MM.1S (cell line): Measurements from ENCODE around the gene SMG6.

Experiments used
- DNase-seq: peaks from one replicate; pipeline ENCODE4 v3.0.0-alpha.2; 2015
- H2AFZ ChIP-seq: fragments of 300-600 bp; sonication (generic); 2 replicates; pipeline ENCODE4 v1.6.0; 2016; ENCODE audit warnings: antibody characterized with exemption, low read length
- H3F3A ChIP-seq: fragments of 300-600 bp; sonication (generic); 2 replicates; pipeline ENCODE4 v1.6.1; 2016; ENCODE audit warnings: mild to moderate bottlenecking, antibody characterized with exemption, low read length, moderate library complexity, mixed read lengths; ENCODE audit not compliant: insufficient read depth
- H3K27ac ChIP-seq: fragments of 300-600 bp; sonication (generic); 2 replicates; pipeline ENCODE4 v1.5.1; 2016; ENCODE audit warnings: mild to moderate bottlenecking, low read length
- H3K27me3 ChIP-seq: fragments of 300-600 bp; sonication (generic); replicated peaks from 2 replicates; pipeline ENCODE4 v1.6.0; 2016; ENCODE audit warnings: low read length; ENCODE audit not compliant: insufficient read depth
- H3K36me3 ChIP-seq: fragments of 300-600 bp; sonication (generic); replicated peaks from 2 replicates; pipeline ENCODE4 v1.6.1; 2016; ENCODE audit warnings: mild to moderate bottlenecking, low read length, mixed read lengths; ENCODE audit not compliant: insufficient read depth
- H3K4me1 ChIP-seq: fragments of 300-600 bp; sonication (generic); 2 replicates; pipeline ENCODE4 v1.6.1; 2016; ENCODE audit warnings: low read length, mixed read lengths
- H3K4me2 ChIP-seq: fragments of 300-600 bp; sonication (generic); 2 replicates; pipeline ENCODE4 v1.6.0; 2016; ENCODE audit warnings: low read depth, low read length
- H3K4me3 ChIP-seq: fragments of 300-600 bp; sonication (generic); 2 replicates; pipeline ENCODE4 v1.5.1; 2016; ENCODE audit warnings: low read length, mixed read lengths
- H3K79me2 ChIP-seq: fragments of 300-600 bp; sonication (generic); 2 replicates; pipeline ENCODE4 v1.6.1; 2016; ENCODE audit warnings: mixed run types, low read length, mixed read lengths
- H3K9ac ChIP-seq: fragments of 300-600 bp; sonication (generic); 2 replicates; pipeline ENCODE4 v1.6.1; 2016; ENCODE audit warnings: low read length, mixed read lengths
- H3K9me2 ChIP-seq: fragments of 300-600 bp; sonication (generic); replicated peaks from 2 replicates; pipeline ENCODE4 v1.6.1; 2016; ENCODE audit warnings: mild to moderate bottlenecking, low read length, mixed read lengths; ENCODE audit not compliant: insufficient read depth
- H3K9me3 ChIP-seq: fragments of 300-600 bp; sonication (generic); replicated peaks from 2 replicates; pipeline ENCODE4 v1.6.1; 2016; ENCODE audit warnings: mild to moderate bottlenecking, low read length, mixed read lengths; ENCODE audit not compliant: insufficient read depth
- H4K20me1 ChIP-seq: fragments of 300-600 bp; sonication (generic); 2 replicates; pipeline ENCODE4 v1.6.1; 2016; ENCODE audit warnings: mild to moderate bottlenecking, low read length, moderate library complexity, mixed read lengths; ENCODE audit not compliant: insufficient read depth
- CTCF ChIP-seq: fragments of 300-600 bp; sonication (generic); IDR thresholded peaks from 2 replicates; pipeline ENCODE4 v1.5.1; 2016; ENCODE audit warnings: antibody characterized with exemption, low read length, mixed read lengths
- EZH2 ChIP-seq: fragments of 300-600 bp; sonication (generic); optimal IDR thresholded peaks from 2 replicates; pipeline ENCODE3; 2017; ENCODE audit warnings: low read depth, mild to moderate bottlenecking, antibody characterized with exemption, low read length, mixed read lengths
- EZH2phosphoT487 ChIP-seq: fragments of 300-600 bp; sonication (generic); IDR thresholded peaks from 2 replicates; pipeline ENCODE4 v1.6.1; 2018; ENCODE audit warnings: antibody characterized with exemption, low read length

Gene SMG6

GRCh38 chr17:2110436-2110835, 193.1 kb downstream of the SMG6 start:
- Histone ChIP-seq H3K9ac (no peak overlapping the region), H3K4me2 (no peak overlapping the region), H3K4me3 (no peak overlapping the region), H3K27ac (no peak overlapping the region), H3K4me1 (peaks cover 38% of the 10 kb centered on the region), H3K79me2 (no peaks in the 10 kb centered on the region), H3K9me3 (no peaks in the 10 kb centered on the region), H2AFZ (no peak overlapping the region), H3K9me2 (no peaks in the 10 kb centered on the region), H3K36me3 (no peaks in the 10 kb centered on the region), H4K20me1 (no peaks in the 10 kb centered on the region), H3F3A (peaks cover 30% of the 10 kb centered on the region), H3K27me3 (no peaks in the 10 kb centered on the region)
- TF ChIP-seq EZH2phosphoT487 (no peak), EZH2 (no peak), CTCF (no peak)
- DNase-seq = no peak

DNA sequence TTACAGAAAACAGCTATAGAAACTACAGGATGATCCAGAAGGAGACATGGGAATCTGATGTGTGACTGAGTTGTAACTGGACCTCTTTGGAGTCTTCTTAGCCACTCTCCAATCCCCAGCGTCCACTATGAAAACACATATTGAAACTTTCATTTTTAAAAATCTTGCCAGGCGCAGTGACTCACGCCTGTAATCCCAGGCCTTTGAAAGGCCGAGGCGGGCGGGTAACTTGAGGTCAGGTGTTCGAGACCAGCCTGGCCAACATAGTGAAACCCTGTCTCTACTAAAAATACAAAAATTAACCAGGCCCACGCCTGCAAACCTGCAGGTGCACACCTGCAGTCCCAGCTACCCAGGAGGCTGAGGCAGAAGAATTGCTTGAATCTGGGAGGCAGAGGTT, 195.4 kb downstream of the SMG6 start:
- no peak for TF ChIP-seq CTCF
- TF ChIP-seq EZH2 = no peak
- no peak for TF ChIP-seq EZH2phosphoT487
- H3F3A ChIP-seq = peaks cover 30% of the 10 kb centered on the region
- H3K27me3 ChIP-seq = no peaks in the 10 kb centered on the region
- H3K4me3 ChIP-seq = no peak overlapping the region
- no peaks in the 10 kb centered on the region for H3K9me3 ChIP-seq
- H3K4me1 ChIP-seq = peaks cover 38% of the 10 kb centered on the region
- peak overlapping the region; percentile 31; the same call in 1 of the 2 replicates for H3K4me2 ChIP-seq
- H3K79me2 ChIP-seq = no peaks in the 10 kb centered on the region
- H2AFZ ChIP-seq = no peak overlapping the region
- DNase-seq = peak; percentile 52
- H3K27ac ChIP-seq = peak overlapping the region; percentile 49; the same call in 1 of the 2 replicates
- no peaks in the 10 kb centered on the region for H4K20me1 ChIP-seq
- no peak overlapping the region for H3K9ac ChIP-seq
- no peaks in the 10 kb centered on the region for H3K36me3 ChIP-seq
- H3K9me2 ChIP-seq = no peaks in the 10 kb centered on the region

DNA sequence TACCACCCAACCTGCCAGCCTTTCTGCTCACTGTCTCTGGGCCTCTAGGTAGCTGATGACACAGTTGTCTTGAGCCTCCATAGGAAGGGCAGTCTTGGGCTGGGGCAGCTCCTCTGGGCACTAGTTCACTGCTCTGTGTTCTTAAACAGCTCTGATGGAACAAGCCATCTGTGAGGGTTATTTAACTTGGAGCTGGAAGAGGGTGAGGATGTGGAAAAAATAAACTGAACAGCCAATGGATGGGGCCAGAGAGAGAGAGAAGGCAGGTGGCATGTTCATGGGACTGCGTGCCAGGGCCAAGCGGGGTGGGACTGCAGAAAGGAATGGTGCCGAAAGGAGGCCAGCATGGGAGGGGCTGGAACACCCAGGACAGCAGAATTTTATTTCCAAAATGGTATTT, 196.1 kb downstream of the SMG6 start:
- H2AFZ ChIP-seq = no peak overlapping the region
- H3K4me3 ChIP-seq = no peak overlapping the region
- no peaks in the 10 kb centered on the region for H3K9me2 ChIP-seq
- peaks cover 38% of the 10 kb centered on the region for H3K4me1 ChIP-seq
- no peaks in the 10 kb centered on the region for H4K20me1 ChIP-seq
- no peaks in the 10 kb centered on the region for H3K27me3 ChIP-seq
- H3K79me2 ChIP-seq = no peaks in the 10 kb centered on the region
- H3K36me3 ChIP-seq = no peaks in the 10 kb centered on the region
- no peaks in the 10 kb centered on the region for H3K9me3 ChIP-seq
- H3K27ac ChIP-seq = peak overlapping the region; percentile 49; the same call in 1 of the 2 replicates
- no peak for DNase-seq
- H3K4me2 ChIP-seq = peak overlapping the region; percentile 31; the same call in 1 of the 2 replicates
- H3K9ac ChIP-seq = no peak overlapping the region
- no peak for TF ChIP-seq CTCF
- TF ChIP-seq EZH2 = no peak
- TF ChIP-seq EZH2phosphoT487 = no peak
- peaks cover 30% of the 10 kb centered on the region for H3F3A ChIP-seq
